ENCODE results near the gene KMT2C.

- no peak for TF ChIP-seq CTCF (IDR thresholded peaks at IDR 0.05)
- no peak for TF ChIP-seq POLR2A (IDR thresholded peaks at IDR 0.05)
- TF ChIP-seq EP300 (IDR thresholded peaks at IDR 0.05), result no peak
Observed at GRCh38 chr7:152395112-152395511, 40.7 kb downstream of the KMT2C start.
